Epithelial cell of proximal tubule (primary cell): ENCODE measurements around the gene FOXC2. TPM values are rescaled to one million over a fixed set of nuclear protein-coding genes. Genes with fewer than 3 reads are reported as not detected.

Experiments
- DNase-seq: peaks from one replicate; pipeline ENCODE4 v3.0.0-alpha.2; 2011; ENCODE audit warnings: low read depth
- H3K4me3 ChIP-seq: 2 replicates; pipeline ENCODE4 v1.5.1; 2011; ENCODE audit warnings: low read depth, mild to moderate bottlenecking, low read length
- CTCF ChIP-seq: conservative IDR thresholded peaks from 2 replicates; pipeline ENCODE4 v1.5.1; 2012; ENCODE audit warnings: low read depth, mild to moderate bottlenecking, low read length
- total RNA-seq: library from RNA; depleted of rRNA; stranded (reverse); fragments of >200 nt; gene quantifications from 2 replicates; pipeline ENCODE4 v1.2.3, GENCODE V29; 2015

The FOXC2 gene
- total RNA-seq, 1 donor from 2014 or later: 26.5 TPM

GRCh38 chr16:86568677-86569623, 2.3 kb downstream of the FOXC2 start:
- H3K4me3 ChIP-seq: peak overlapping the region; percentile 53
- no peak for TF ChIP-seq CTCF
- no peak for DNase-seq

GRCh38 chr16:86569701-86570447, 3.2 kb downstream of the FOXC2 start:
- TF ChIP-seq CTCF: no peak
- peak overlapping the region; percentile 53 for H3K4me3 ChIP-seq
- no peak for DNase-seq

GRCh38 chr16:86570558-86571529, 4.2 kb downstream of the FOXC2 start:
- H3K4me3 ChIP-seq: peak overlapping the region; percentile 15
- no peak for TF ChIP-seq CTCF
- no peak for DNase-seq

- no peak overlapping the region for H3K4me3 ChIP-seq
- no peak for DNase-seq
- no peak for TF ChIP-seq CTCF
Measured at GRCh38 chr16:86571530-86571915, 4.9 kb downstream of the FOXC2 start.

- DNase-seq: no peak
- H3K4me3 ChIP-seq: no peak overlapping the region
- no peak for TF ChIP-seq CTCF
Measured at GRCh38 chr16:86572041-86572521, 5.5 kb downstream of the FOXC2 start.

GRCh38 chr16:86572606-86573005, 6.0 kb downstream of the FOXC2 start:
- no peak overlapping the region for H3K4me3 ChIP-seq
- TF ChIP-seq CTCF: no peak
- no peak for DNase-seq
